ENCODE results near the gene ATP1A3.

- no peak for TF ChIP-seq POLR2A (IDR thresholded peaks at IDR 0.05)
- no peak for TF ChIP-seq CTCF (IDR thresholded peaks at IDR 0.05)
These were observed 16.1 kb downstream of the ATP1A3 start for GRCh38 chr19:41977916-41978315.
